Chondrocyte (in vitro differentiated cells): ENCODE results near the gene FEM1B. TPM values are rescaled to one million over a fixed set of nuclear protein-coding genes. Genes with fewer than 3 reads are reported as not detected.

Experiments used
- DNase-seq: peaks from one replicate; pipeline ENCODE4 v3.0.0; 2021; ENCODE audit warnings: mixed read lengths, low spot score
- H3K27ac Mint-ChIP-seq: one replicate; pipeline ENCODE4 v1.8.0; 2021; ENCODE audit warnings: mild to moderate bottlenecking, moderate library complexity, mixed read lengths; ENCODE audit not compliant: unreplicated experiment
- H3K27me3 Mint-ChIP-seq: 2 replicates; pipeline ENCODE4 v1.8.0; 2021; ENCODE audit warnings: low read depth, mixed read lengths
- H3K36me3 Mint-ChIP-seq: 2 replicates; pipeline ENCODE4 v1.8.0; 2021; ENCODE audit warnings: low read depth, mixed read lengths
- H3K4me1 Mint-ChIP-seq: 2 replicates; pipeline ENCODE4 v1.8.0; 2021; ENCODE audit warnings: low read depth, mild to moderate bottlenecking, mixed read lengths
- H3K4me3 Mint-ChIP-seq: one replicate; pipeline ENCODE4 v1.8.0; 2021; ENCODE audit warnings: mild to moderate bottlenecking, moderate library complexity, mixed read lengths; ENCODE audit not compliant: unreplicated experiment
- H3K9me3 Mint-ChIP-seq: 2 replicates; pipeline ENCODE4 v1.8.0; 2021; ENCODE audit warnings: low read depth, mixed read lengths
- total RNA-seq: library from RNA; stranded (reverse); gene quantifications from 3 replicates; pipeline ENCODE4 v1.2.1, GENCODE V29; 2021
- TF ChIP-seq, protein P1 (sequence below): fragments of 200-600 bp; sonication (generic); IDR thresholded peaks from 2 replicates; pipeline ENCODE4 v1.5.0; 2021; ENCODE audit warnings: antibody characterized with exemption, mild to moderate bottlenecking, moderate library complexity

FEM1B gene
- total RNA-seq, 1 donor from 2014 or later = 52.7 TPM

- TF ChIP-seq, protein P1, sequence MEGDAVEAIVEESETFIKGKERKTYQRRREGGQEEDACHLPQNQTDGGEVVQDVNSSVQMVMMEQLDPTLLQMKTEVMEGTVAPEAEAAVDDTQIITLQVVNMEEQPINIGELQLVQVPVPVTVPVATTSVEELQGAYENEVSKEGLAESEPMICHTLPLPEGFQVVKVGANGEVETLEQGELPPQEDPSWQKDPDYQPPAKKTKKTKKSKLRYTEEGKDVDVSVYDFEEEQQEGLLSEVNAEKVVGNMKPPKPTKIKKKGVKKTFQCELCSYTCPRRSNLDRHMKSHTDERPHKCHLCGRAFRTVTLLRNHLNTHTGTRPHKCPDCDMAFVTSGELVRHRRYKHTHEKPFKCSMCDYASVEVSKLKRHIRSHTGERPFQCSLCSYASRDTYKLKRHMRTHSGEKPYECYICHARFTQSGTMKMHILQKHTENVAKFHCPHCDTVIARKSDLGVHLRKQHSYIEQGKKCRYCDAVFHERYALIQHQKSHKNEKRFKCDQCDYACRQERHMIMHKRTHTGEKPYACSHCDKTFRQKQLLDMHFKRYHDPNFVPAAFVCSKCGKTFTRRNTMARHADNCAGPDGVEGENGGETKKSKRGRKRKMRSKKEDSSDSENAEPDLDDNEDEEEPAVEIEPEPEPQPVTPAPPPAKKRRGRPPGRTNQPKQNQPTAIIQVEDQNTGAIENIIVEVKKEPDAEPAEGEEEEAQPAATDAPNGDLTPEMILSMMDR = no peak
- Mint-ChIP-seq H3K27ac (no peak overlapping the region), H3K4me1 (peaks cover 2% of the 10 kb centered on the region), H3K9me3 (peaks cover 6% of the 10 kb centered on the region), H3K4me3 (no peak overlapping the region), H3K27me3 (no peaks in the 10 kb centered on the region), H3K36me3 (no peaks in the 10 kb centered on the region)
- no peak for DNase-seq
These were observed 42.5 kb upstream of the FEM1B start for GRCh38 chr15:68235022-68235421.

GRCh38 chr15:68239025-68239424, 38.5 kb upstream of the FEM1B start:
- Mint-ChIP-seq H3K4me3 (no peak overlapping the region), H3K4me1 (no peaks in the 10 kb centered on the region), H3K27ac (no peak overlapping the region), H3K27me3 (no peaks in the 10 kb centered on the region), H3K9me3 (peaks cover 9% of the 10 kb centered on the region), H3K36me3 (no peaks in the 10 kb centered on the region)
- TF ChIP-seq, protein P1 = no peak
- no peak for DNase-seq

DNA sequence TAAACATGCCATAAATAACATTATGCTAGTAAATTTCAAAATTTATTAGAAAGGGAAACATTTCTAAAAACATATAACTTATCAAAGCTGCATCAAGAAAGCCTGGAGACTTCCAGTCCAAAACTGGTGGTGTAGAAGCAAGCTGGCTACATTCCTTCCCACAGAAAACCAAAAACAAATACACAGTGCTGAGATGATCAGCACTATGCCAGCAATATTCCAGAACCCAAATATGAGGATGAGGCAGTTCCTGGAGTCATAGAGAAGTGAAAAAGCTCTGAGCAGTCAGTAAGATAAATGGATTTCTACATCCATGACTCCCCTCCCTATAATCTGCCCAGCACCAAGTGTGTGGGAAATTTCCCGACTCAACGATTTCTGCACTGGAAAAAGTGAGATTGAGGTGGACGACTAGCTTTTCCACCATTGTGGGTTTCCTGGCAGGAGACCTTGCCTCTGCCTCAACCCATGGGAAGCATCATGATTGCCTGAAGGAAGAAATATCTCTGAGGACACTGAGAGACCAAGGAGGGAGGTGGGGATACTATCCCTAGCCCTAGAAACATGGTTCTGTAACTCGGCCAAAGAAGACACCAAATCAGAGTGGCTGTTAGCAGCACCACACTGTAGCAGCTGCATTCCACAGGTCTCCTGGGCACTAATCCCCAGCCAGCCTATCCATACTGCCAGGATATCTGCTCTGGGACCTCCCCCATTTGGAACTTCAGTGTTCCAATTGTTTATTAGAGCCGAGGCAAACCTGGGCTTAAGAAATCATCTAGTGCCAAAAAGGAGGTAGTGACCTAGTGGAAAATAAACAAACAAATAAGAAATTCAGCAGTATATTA, 36.2 kb upstream of the FEM1B start:
- Mint-ChIP-seq H3K27me3 (no peaks in the 10 kb centered on the region), H3K4me3 (no peak overlapping the region), H3K27ac (no peak overlapping the region), H3K36me3 (peaks cover 4% of the 10 kb centered on the region), H3K9me3 (peaks cover 15% of the 10 kb centered on the region), H3K4me1 (no peaks in the 10 kb centered on the region)
- DNase-seq = no peak
- TF ChIP-seq, protein P1 = no peak

- no peak for DNase-seq
- TF ChIP-seq, protein P1 = no peak
- peaks cover 15% of the 10 kb centered on the region for H3K9me3 Mint-ChIP-seq
- no peak overlapping the region for H3K4me3 Mint-ChIP-seq
- H3K27ac Mint-ChIP-seq = no peak overlapping the region
- no peaks in the 10 kb centered on the region for H3K27me3 Mint-ChIP-seq
- peaks cover 6% of the 10 kb centered on the region for H3K36me3 Mint-ChIP-seq
- peaks cover 3% of the 10 kb centered on the region for H3K4me1 Mint-ChIP-seq
These were observed 33.3 kb upstream of the FEM1B start for GRCh38 chr15:68244235-68244634.

GRCh38 chr15:68249058-68249713, 28.4 kb upstream of the FEM1B start:
- H3K36me3 Mint-ChIP-seq = peaks cover 6% of the 10 kb centered on the region
- TF ChIP-seq, protein P1 = no peak
- H3K9me3 Mint-ChIP-seq = peaks cover 10% of the 10 kb centered on the region
- no peak overlapping the region for H3K27ac Mint-ChIP-seq
- DNase-seq = no peak
- H3K4me3 Mint-ChIP-seq = no peak overlapping the region
- no peaks in the 10 kb centered on the region for H3K27me3 Mint-ChIP-seq
- H3K4me1 Mint-ChIP-seq = peaks cover 11% of the 10 kb centered on the region
